GM19240 (cell line): ENCODE results near the gene SMIM22.

Experiments
- DNase-seq: peaks from one replicate; pipeline ENCODE4 v3.0.0; 2011; ENCODE audit warnings: low spot score; ENCODE audit not compliant: insufficient read length

SMIM22 gene

GRCh38 chr16:4814542-4815173 lies 19.5 kb downstream of the SMIM22 start:
- no peak for DNase-seq

GRCh38 chr16:4820652-4821051 lies 25.5 kb downstream of the SMIM22 start:
- no peak for DNase-seq

DNA sequence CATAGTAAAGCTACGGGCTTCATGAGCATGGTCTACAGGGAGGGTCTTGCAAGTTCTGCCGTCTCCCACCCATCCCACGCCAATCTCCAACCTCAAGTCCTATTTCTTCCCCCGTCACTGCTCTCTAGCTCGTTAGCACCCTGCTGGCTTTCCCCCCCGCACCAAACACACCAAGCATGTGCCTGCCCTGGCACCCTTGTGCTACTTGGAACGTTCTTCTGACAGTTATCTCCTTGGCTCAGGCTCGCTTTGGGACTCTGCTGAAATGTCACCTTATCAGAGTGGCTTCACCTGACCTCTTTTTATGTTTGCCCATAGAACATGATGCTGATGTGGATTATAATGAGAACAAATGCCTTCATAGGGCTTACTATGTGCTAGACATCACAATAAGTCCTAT lies 30.0 kb downstream of the SMIM22 start:
- no peak for DNase-seq

DNA sequence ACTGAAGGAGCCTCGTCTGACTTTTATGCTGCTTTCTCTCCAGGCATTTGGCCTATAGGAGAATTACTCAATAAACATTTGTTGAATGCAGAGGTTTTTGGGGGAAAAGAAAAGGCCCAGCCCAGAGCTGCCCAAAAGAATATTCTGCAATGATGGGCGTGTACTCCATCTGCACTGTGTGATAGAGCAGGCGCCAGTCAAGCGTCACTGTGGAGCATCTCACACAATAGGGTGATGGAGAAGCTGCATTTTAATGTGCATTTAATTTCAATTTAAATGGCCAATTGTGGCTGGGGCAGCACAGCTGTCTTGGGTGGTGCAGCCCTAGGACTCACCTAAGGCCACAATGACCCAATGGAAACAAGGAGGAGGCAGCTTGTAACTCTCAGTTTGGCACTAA lies 31.4 kb downstream of the SMIM22 start:
- no peak for DNase-seq

DNA sequence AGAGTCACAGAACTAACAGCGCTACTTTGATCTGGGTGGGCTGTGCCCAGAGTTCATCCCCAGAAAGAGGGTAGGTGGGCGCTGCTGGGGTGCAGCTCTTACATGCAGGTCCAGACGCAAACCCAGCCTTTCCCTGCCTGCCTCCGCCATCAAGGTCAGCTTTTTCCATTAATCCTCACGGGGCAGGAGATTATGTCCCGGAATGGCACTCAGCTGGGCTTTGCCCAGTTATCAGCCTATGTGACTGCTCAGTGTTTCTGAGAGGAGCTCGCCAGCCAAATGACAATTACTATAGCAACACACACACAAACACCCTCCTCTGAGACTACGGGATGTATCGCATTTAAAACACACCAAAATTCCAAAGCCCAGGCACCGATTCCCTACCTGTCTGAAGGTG lies 31.8 kb downstream of the SMIM22 start:
- no peak for DNase-seq

DNA sequence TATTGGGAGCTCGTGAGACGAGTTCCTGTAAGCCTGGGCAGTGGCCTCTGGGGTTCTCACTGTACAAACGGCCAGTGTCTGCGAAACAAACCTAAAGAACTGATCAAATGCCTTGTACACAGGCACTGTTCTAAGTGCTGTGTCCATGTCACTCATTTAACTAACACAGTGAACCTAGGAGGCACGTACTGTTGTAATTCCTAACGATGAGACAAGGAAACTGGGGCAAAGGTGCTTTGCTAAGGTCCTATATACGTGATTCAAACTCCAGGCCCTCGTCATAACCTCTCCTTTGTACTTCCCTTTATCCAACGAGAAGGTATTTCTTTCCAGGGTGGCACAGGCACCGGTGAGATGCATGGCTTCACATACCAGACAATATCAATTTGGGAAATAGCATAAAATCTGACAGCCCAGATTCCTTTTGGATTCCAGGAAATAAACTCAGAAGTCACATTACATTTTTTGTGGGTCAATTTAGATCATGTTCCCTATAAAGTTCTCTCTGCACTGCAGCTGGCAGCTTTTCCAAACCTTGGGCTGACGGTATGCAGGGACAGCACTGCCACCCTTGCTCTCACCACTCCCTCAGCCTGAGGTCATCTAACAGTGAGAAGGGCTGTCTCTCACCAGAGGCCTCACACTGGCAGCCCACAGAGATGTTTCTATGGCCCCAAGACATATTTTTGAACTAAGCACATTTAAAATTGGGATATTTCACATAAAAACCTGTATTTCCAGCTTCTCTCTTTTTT lies 33.6 kb downstream of the SMIM22 start:
- no peak for DNase-seq

DNA sequence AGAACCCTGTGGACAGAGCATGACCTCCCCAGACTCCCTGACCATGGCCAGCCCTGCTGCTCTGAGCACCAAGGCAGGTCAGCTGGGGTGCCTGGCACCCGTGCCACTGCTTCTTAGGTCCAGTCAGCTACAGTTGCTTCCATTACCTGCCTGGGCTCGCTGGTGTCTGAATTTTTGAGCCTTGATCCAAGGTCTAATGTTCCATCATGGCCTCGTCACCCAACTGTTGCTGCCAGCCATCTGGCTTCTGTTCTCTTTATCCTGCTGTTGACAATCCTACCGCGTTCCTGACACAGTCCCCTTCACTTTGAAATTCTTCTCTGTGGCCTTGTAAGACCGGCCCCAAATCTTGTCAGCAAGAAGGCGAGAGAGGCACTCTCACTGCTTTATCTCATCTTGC lies 35.2 kb downstream of the SMIM22 start:
- DNase-seq = no peak

- DNase-seq = no peak
Measured at GRCh38 chr16:4831616-4832015, 36.4 kb downstream of the SMIM22 start.

DNA sequence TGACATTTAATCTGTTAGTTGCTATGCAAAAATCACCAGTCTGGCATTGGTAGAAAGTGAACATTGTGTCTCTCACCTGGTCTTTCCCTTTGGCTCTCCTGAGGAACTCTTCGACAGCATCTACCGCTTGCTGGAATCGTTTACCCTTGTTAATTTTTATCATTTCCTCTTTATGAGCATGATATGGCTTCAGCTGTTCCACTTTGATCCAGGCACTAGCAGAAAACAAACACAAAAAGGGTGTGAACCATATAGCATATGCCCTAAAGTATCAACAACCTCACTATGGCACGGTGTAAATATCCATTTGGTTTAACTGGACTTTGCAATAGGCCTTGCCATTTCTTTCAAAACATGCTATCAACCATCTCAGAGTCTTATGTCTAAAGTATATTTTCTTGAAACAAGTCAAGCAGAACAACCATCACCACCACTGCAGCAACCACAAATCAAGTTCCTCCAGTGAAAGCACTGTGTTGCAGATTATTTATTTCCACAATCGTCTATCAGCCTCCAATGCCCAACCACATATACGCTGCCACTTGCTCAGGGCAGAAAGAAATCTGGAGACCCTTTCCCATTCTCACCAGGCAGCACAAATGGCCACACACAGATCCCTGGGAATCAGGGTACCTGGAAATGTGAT lies 37.7 kb downstream of the SMIM22 start:
- no peak for DNase-seq

- DNase-seq = no peak
Measured at GRCh38 chr16:4833584-4833983, 38.4 kb downstream of the SMIM22 start.

DNA sequence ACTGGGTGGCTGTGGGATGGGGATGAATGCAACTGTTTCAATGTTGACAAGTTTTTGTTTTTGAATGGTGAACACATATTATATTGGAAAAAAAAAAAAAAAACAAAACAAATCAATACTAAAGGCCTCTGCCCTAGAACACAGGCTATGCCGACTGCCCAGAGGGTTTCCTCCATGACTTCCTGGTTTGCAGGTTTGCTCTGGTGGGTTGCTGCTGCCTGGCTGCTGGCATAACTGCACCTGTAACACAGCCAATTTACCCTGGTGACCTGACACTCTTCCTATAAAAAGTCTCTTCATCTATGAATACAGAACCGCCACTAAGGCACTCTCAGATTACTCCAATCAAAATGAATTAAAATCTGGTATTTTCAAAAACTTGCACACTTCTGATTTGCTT lies 41.6 kb downstream of the SMIM22 start:
- no peak for DNase-seq

GRCh38 chr16:4837733-4838501 lies 42.7 kb downstream of the SMIM22 start:
- DNase-seq = no peak

DNA sequence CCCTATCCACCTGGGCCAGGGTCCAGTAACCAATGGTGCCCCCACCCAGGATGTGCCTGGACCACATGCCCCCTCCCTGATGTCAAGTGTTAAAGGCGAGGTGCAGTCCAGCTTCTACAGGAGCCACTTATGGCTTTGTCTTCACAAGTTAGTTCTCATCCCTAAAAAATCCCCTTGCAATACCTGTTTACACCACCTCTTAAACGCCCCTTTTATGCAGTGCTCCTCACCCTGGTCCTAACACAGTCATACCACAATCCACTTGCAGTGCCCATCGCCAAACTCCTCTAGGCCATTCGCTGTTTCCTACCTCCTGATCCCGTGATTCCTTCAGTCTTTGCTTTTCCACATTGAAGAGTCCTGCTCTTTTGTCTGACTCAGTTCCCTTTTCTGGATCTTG lies 44.8 kb downstream of the SMIM22 start:
- no peak for DNase-seq

DNA sequence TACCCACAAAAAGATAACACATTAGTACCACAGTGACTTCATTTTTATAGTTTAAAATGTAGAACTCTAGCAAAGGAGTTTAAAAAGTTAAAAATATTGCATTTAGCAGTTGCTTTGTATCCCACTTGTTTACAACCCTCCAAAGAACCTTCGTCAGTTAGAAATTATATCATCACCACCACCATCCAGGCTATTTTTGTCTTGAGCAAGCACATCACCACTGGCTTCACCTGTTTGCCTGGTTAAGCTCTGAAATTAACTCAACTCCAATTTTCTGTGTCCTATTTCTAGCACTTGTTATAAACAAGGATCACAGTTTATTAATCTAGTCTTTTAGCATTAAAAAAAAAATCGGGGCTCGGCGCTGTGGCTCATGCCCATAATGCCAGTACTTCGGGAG lies 45.8 kb downstream of the SMIM22 start:
- no peak for DNase-seq
